Pulmonary artery endothelial cell (primary cell): ENCODE data around the gene GPX3. TPM values are rescaled to one million over a fixed set of nuclear protein-coding genes. Genes with fewer than 3 reads are reported as not detected.

Source experiments
- DNase-seq: peaks from one replicate; pipeline ENCODE4 v3.0.0-alpha.2; 2011; ENCODE audit warnings: low read depth, low spot score
- total RNA-seq: library from RNA; depleted of rRNA; stranded (reverse); fragments of >200 nt; gene quantifications from 2 replicates; pipeline ENCODE4 v1.2.3, GENCODE V29; 2014

The GPX3 gene
- total RNA-seq, 1 donor from 2014 or later, result 6.3 TPM

DNA sequence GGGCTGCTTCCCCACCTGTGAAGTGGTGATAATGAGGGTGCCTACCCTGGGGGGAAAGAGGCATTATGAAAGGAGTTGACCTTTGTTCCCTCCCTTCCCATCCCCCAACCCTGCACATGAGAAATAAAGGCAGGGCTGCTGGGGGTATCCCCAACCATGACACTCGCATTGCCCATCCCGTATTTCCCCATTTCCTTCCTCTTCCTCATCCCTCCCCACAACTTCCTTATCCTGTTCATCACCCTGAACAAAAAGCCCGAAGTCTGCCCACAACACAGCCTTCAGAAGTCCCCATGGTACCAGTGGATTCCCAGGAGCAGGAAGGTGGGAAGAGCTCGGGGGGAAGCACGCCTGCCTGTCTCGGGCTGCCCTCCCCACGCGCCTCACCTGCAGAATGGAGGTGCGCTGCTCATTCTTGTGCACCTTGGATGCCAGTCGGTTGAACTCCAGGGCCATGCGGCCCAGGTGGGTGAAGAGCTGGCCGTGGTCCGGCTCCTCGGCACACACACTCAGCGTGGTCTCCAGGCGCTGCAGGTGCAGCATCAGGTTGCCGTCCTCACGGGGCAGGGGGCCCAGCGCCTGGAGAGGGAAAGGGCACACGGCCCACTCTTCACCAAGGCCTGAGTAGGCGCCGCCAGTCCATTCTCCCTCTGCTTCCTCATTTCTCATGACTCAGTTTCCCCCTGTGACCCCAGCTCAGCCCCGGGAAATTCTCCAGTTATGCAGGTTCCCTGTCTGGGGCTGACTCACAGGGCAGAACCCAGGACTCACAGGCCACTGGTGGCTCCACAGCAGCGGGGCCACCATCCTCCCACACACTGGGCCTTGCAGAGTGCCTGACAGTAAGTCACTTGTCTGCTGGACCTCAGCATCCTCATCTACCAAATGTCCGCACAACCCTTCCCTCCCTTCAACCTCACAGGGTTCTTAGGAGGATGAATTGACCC is 36.3 kb downstream of the GPX3 start:
- no peak for DNase-seq

GRCh38 chr5:151058301-151058700 is 37.9 kb downstream of the GPX3 start:
- no peak for DNase-seq

DNA sequence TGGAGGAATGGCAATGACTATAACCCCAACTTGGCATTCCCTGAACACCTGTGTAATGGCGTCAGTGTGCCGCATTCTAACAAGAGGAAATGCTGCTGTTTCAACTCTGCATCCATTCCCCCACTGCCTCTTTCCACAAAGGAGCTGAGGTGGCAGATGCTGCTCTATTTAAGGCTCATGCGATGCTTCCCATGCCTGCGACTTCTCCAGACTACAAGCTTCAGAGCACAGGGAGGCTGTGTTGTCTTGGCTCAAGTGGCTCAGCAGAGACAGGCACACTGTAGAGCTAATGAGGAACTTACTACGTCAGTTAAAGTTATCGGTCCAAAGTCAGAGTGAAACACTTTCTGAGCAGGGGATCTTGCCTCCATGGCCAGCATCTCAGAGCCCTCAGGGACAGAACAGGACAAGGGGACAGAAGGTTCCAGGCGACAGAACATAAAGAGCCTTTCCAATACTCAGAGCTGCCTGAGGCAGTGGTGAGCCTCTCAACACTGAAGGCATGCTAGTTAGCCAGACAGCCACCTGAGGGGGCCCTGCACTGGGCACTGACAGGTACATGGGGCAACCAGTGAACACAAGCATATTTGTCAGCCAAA is 38.6 kb downstream of the GPX3 start:
- DNase-seq, result no peak

DNA sequence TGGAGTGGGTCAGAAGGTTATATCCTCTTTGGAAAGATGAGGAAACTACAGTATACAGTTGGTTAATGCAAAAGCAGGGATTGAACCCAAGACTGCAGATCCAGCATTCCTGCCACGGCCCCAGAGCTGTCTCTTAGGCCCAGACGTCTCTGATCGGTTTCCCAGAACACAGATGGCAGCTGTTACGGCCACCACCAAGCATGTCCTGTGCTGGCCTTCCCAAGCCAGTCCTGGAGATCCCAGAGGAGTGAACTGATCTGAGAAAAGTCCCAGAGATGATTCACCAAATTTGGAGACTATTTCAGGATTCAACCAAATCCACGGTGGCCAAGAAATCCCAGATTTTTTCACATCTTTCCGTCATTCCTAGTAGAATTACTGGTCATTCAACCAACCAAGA is 40.4 kb downstream of the GPX3 start:
- no peak for DNase-seq

GRCh38 chr5:151062405-151063141 is 42.2 kb downstream of the GPX3 start:
- DNase-seq, result no peak

- no peak for DNase-seq
Measured at GRCh38 chr5:151063142-151063989, 43.0 kb downstream of the GPX3 start.

GRCh38 chr5:151064916-151065499 is 44.6 kb downstream of the GPX3 start:
- DNase-seq, result no peak

DNA sequence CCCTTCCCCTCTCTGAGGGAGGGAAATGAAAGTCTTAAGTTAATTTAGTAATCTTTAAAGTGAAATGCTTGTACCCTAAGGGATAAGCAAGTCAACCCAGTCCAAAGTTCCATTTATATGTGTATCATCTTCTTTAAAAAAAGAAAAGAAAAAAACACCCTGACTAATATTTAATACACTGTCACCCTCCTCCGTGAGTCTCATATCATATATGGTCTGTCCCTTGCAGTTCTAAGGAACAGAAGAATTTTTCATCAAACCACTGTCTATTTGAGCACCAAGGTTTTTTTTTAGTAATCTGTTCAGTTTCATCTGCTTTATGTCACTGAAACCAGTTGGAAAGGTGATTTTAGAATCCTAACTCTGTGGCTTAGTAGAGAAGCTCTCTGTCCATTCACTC is 45.2 kb downstream of the GPX3 start:
- DNase-seq, result no peak

- DNase-seq, result no peak
Measured at GRCh38 chr5:151066920-151067319, 46.5 kb downstream of the GPX3 start.

DNA sequence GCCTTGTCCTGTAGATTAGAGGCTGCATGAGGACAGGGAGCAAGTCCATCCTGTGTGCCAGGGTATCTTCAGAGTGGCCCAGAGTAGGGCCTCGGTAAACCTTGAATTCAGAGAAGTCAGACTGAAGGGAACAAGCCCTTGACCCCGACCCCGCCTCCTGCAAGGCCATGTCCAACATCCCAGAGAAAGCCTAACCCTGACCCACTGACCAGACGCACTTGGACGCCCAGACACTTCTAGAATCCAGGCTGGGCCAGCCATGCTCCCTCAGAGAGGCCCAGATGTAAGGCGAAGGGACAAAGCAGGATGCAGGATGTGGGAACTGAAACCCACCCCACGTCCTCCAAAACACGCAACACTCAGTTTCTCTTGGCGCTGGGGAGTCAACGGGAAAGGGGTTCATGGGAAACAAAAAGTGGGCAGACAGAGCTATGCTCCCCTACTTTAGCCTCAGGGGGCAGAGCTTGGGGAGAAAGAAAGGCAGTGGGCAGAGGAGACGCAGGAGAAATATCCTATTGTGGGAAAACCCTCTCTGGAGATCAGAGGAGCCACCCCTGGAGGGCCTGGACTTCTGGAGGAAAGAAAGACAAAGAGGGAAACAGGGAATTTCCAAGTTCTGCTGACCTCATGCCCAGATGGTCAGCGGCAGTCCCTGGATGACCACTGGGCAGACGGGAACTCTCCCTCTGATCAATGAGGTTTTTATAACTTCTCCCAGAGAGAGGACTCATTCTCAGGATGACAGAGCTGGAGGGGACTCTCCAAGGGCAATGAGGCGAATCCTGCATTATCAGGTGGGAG is 47.4 kb downstream of the GPX3 start:
- DNase-seq, result no peak

GRCh38 chr5:151068433-151069197 is 48.2 kb downstream of the GPX3 start:
- DNase-seq, result no peak

DNA sequence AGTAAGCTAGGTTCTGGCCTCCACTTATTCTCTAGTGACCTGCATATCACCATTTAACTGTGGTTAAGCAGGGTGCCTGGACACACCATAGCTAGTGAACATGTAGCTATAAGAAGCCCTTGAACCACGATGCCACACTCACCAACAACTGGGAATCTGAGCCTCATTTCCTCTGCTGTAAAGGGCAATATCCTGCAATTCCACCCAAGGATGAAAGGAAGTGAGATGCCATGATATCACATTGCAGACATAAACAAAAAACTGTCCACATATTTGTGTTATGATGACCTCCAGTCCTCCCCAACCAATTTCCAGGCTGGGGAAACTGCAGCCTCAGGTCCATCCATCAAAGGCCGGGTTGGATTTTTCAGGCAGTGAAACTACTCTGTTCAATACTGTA is 50.1 kb downstream of the GPX3 start:
- DNase-seq, result no peak

- DNase-seq, result no peak
Measured at GRCh38 chr5:151071021-151071420, 50.6 kb downstream of the GPX3 start.

GRCh38 chr5:151071848-151072629 is 51.6 kb downstream of the GPX3 start:
- DNase-seq, result no peak

DNA sequence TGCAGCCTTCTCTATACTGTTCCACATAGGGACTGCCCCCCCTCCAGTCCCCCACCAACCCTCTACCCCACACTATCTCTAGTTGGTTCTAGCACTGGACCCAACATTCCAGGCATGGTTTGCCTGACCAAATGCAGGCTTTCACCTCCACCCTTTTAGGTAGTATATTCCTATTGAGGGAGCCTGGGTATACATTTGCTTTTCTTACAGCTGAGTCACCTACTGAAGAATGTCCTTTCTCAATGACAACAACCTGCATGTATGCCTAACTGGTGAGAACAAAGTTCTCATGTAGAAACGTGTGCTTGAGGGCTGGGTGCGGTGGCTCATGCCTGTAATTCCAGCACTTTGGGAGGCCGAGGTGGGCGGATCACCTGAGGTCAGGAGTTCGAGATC is 52.2 kb downstream of the GPX3 start:
- no peak for DNase-seq

- DNase-seq, result no peak
Measured at GRCh38 chr5:151073280-151073679, 52.9 kb downstream of the GPX3 start.

DNA sequence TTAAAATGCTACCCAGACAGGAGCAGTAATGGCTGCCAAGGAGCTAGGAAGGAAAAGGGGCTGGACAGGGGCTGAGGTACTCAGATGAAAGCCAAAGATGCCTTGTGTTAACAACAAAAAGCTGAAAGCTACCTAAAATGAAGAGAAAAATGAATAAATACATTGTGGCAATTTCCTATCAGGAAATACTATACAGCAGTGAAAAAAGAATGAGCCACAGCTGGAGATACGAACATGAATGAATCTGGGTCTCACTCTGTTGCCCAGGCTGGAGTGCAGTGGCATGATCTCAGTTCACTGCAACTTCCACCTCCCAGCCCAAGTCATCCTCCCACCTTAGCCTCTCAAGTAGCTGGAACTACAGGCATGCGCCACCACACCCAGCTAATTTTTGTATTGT is 54.2 kb downstream of the GPX3 start:
- no peak for DNase-seq

DNA sequence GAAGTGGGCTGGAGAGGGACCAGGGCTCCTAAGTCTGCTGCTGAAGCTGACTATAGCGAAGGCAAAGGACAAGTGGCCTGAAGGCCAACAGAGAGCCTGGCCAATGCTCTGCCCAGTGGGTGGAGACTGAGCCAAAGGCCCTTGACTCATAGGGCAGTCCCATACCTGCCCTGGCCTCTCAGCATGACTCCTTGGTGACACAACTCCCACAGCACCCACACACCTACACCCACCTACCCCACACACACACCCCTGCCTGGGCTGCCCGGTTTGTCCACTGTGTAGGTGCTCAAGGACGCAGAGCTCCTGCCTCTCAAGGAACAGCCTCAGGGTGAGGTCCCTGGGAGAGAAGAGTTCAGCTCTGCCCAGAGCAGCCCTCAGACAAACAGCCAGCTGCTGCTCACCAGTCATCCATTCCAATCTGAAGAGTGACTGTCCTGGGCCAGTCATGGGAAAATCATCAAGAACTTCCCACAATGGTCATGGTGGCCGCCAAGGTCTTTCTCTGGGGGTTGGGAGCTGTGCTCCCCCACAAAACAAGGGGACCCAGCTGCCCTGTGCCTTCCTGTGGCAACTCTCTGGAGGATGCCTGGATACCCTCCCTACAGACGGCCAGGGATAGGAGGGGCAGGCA is 55.4 kb downstream of the GPX3 start:
- DNase-seq, result no peak
